Measurements from ENCODE around the gene RASGRP1.

DNA sequence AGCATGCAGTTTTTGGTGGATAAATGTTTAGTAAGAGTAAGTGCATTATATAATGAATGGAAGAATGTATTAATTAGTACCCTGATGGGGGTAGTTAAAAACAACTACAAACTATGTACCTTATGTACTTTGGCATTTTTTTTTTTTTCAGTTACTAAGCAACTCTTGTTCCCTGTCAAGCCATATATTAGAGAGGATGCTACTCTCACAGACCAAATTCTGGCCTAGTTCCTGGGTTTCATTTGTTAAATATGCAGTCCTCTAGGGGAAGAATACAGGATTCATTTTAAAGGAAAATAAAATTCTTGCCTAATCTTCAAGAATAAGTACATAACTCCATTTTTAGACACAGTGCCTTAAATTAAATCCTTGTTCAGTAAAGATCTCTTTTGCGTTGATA, 93.8 kb downstream of the RASGRP1 start:
- TF ChIP-seq, protein P1, sequence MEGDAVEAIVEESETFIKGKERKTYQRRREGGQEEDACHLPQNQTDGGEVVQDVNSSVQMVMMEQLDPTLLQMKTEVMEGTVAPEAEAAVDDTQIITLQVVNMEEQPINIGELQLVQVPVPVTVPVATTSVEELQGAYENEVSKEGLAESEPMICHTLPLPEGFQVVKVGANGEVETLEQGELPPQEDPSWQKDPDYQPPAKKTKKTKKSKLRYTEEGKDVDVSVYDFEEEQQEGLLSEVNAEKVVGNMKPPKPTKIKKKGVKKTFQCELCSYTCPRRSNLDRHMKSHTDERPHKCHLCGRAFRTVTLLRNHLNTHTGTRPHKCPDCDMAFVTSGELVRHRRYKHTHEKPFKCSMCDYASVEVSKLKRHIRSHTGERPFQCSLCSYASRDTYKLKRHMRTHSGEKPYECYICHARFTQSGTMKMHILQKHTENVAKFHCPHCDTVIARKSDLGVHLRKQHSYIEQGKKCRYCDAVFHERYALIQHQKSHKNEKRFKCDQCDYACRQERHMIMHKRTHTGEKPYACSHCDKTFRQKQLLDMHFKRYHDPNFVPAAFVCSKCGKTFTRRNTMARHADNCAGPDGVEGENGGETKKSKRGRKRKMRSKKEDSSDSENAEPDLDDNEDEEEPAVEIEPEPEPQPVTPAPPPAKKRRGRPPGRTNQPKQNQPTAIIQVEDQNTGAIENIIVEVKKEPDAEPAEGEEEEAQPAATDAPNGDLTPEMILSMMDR (IDR thresholded peaks at IDR 0.05): no peak
- no peak for TF ChIP-seq POLR2A (IDR thresholded peaks at IDR 0.05)
